Activated T-helper 1 cell treated with anti-CD3 and anti-CD28 coated beads, Interleukin-12 subunit alpha, Interleukin-12 subunit beta, Interleukin-2, Interleukin-4 antibody, amounts not matched to agents 30 ng/mL and 10 ng/mL and 1 ng/mL, durations not matched to agents 14 hours and 24 hours and 36 hours (primary cell): Measurements from ENCODE around the gene SYCE1. TPM values are rescaled to one million over a fixed set of nuclear protein-coding genes. Genes with fewer than 3 reads are reported as not detected.
A peak's percentile ranks its signal among the peaks of the same experiment; 100 is the strongest.
"Not testable (repeated sequence)": the region's sequence is repeated elsewhere in the genome, so short reads cannot be mapped to it uniquely, and the experiment has no call there.

Source experiments
- DNase-seq: peaks from one replicate; pipeline ENCODE4 v3.0.0; 2021; ENCODE audit warnings: low spot score
- H3K27ac Mint-ChIP-seq: one replicate; pipeline ENCODE4 v1.8.0; 2021; ENCODE audit warnings: mild to moderate bottlenecking, mixed read lengths
- H3K27me3 Mint-ChIP-seq: one replicate; pipeline ENCODE4 v1.8.0; 2022; ENCODE audit warnings: mild to moderate bottlenecking, moderate library complexity, mixed read lengths; ENCODE audit not compliant: insufficient read depth
- H3K36me3 Mint-ChIP-seq: one replicate; pipeline ENCODE4 v1.8.0; 2021; ENCODE audit warnings: low read depth, mixed read lengths
- H3K4me1 Mint-ChIP-seq: one replicate; pipeline ENCODE4 v1.8.0; 2021; ENCODE audit warnings: low read depth, mixed read lengths
- H3K4me3 Mint-ChIP-seq: one replicate; pipeline ENCODE4 v1.8.0; 2021; ENCODE audit warnings: mild to moderate bottlenecking, moderate library complexity, mixed read lengths
- H3K9me3 Mint-ChIP-seq: one replicate; pipeline ENCODE4 v1.8.0; 2021; ENCODE audit warnings: mixed read lengths
- intact Hi-C: fragments of 100-400 bp; cut with micrococcal nuclease; formaldehyde crosslinking; loops from one replicate; pipeline ENCODE4 v1.15.1; 2024
- total RNA-seq: library from RNA; stranded (reverse); gene quantifications from 2 replicates; pipeline ENCODE4 v1.2.3, GENCODE V29; 2022

The SYCE1 gene
- total RNA-seq, 1 donor from 2014 or later: 0.34 TPM

GRCh38 chr10:133541441-133541975 is 23.9 kb downstream of the SYCE1 start:
- H3K36me3 Mint-ChIP-seq, DNase-seq, H3K4me1 Mint-ChIP-seq, H3K9me3 Mint-ChIP-seq, intact Hi-C loops, H3K4me3 Mint-ChIP-seq, H3K27ac Mint-ChIP-seq: not testable (repeated sequence)
- peaks cover 11% of the 10 kb centered on the region for H3K27me3 Mint-ChIP-seq

GRCh38 chr10:133537546-133538545 is 27.5 kb downstream of the SYCE1 start:
- no peaks in the 10 kb centered on the region for H3K36me3 Mint-ChIP-seq
- no peaks in the 10 kb centered on the region for H3K9me3 Mint-ChIP-seq
- intact Hi-C loops: no loop called here
- H3K4me1 Mint-ChIP-seq: no peaks in the 10 kb centered on the region
- H3K27me3 Mint-ChIP-seq: peaks cover 4% of the 10 kb centered on the region
- DNase-seq: no peak
- no peak overlapping the region for H3K27ac Mint-ChIP-seq
- H3K4me3 Mint-ChIP-seq: no peak overlapping the region

- intact Hi-C loops: no loop called here
- Mint-ChIP-seq H3K9me3 (no peaks in the 10 kb centered on the region), H3K27ac (no peak overlapping the region), H3K36me3 (no peaks in the 10 kb centered on the region), H3K4me1 (no peaks in the 10 kb centered on the region), H3K27me3 (peaks cover 10% of the 10 kb centered on the region), H3K4me3 (no peak overlapping the region)
- DNase-seq: no peak
These were observed 29.2 kb downstream of the SYCE1 start for GRCh38 chr10:133536198-133536597.

GRCh38 chr10:133534417-133534816 is 31.0 kb downstream of the SYCE1 start:
- H3K9me3 Mint-ChIP-seq: no peaks in the 10 kb centered on the region
- intact Hi-C loops: no loop called here
- no peak overlapping the region for H3K27ac Mint-ChIP-seq
- H3K27me3 Mint-ChIP-seq: peaks cover 24% of the 10 kb centered on the region
- no peak overlapping the region for H3K4me3 Mint-ChIP-seq
- no peak for DNase-seq
- peaks cover 4% of the 10 kb centered on the region for H3K4me1 Mint-ChIP-seq
- no peaks in the 10 kb centered on the region for H3K36me3 Mint-ChIP-seq

GRCh38 chr10:133532871-133533270 is 32.5 kb downstream of the SYCE1 start:
- Mint-ChIP-seq H3K4me3 (no peak overlapping the region), H3K27ac (no peak overlapping the region), H3K9me3 (no peaks in the 10 kb centered on the region), H3K36me3 (no peaks in the 10 kb centered on the region), H3K4me1 (peaks cover 4% of the 10 kb centered on the region), H3K27me3 (peaks cover 32% of the 10 kb centered on the region)
- DNase-seq: no peak
- intact Hi-C loops: no loop called here

- no peak overlapping the region for H3K27ac Mint-ChIP-seq
- DNase-seq: no peak
- intact Hi-C loops: no loop called here
- peaks cover 49% of the 10 kb centered on the region for H3K27me3 Mint-ChIP-seq
- H3K36me3 Mint-ChIP-seq: no peaks in the 10 kb centered on the region
- H3K4me1 Mint-ChIP-seq: peaks cover 4% of the 10 kb centered on the region
- no peaks in the 10 kb centered on the region for H3K9me3 Mint-ChIP-seq
- no peak overlapping the region for H3K4me3 Mint-ChIP-seq
These were observed 34.9 kb downstream of the SYCE1 start for GRCh38 chr10:133530506-133530905.

- peaks cover 50% of the 10 kb centered on the region for H3K27me3 Mint-ChIP-seq
- no peaks in the 10 kb centered on the region for H3K36me3 Mint-ChIP-seq
- H3K4me3 Mint-ChIP-seq: no peak overlapping the region
- no peaks in the 10 kb centered on the region for H3K9me3 Mint-ChIP-seq
- no peak for DNase-seq
- intact Hi-C loops: no loop called here
- H3K27ac Mint-ChIP-seq: no peak overlapping the region
- peaks cover 4% of the 10 kb centered on the region for H3K4me1 Mint-ChIP-seq
These were observed 35.8 kb downstream of the SYCE1 start for GRCh38 chr10:133529576-133529946.

GRCh38 chr10:133528845-133529575 is 36.4 kb downstream of the SYCE1 start:
- intact Hi-C loops: no loop called here

GRCh38 chr10:133528296-133528844 is 37.0 kb downstream of the SYCE1 start:
- Mint-ChIP-seq H3K4me1 (peaks cover 4% of the 10 kb centered on the region), H3K27ac (no peak overlapping the region), H3K9me3 (no peaks in the 10 kb centered on the region), H3K4me3 (no peak overlapping the region), H3K27me3 (peaks cover 50% of the 10 kb centered on the region), H3K36me3 (no peaks in the 10 kb centered on the region)
- no peak for DNase-seq
- intact Hi-C loops: no loop called here

More at GRCh38 chr10:133528845-133529575, 36.4 kb downstream of the SYCE1 start:
- Mint-ChIP-seq H3K36me3 (no peaks in the 10 kb centered on the region), H3K27me3 (peaks cover 50% of the 10 kb centered on the region), H3K9me3 (no peaks in the 10 kb centered on the region), H3K27ac (no peak overlapping the region), H3K4me3 (peak overlapping the region; percentile 39), H3K4me1 (peaks cover 4% of the 10 kb centered on the region)
- no peak for DNase-seq

GRCh38 chr10:133527771-133528271 is 37.6 kb downstream of the SYCE1 start:
- Mint-ChIP-seq H3K27me3 (peaks cover 54% of the 10 kb centered on the region), H3K27ac (no peak overlapping the region), H3K4me1 (peaks cover 4% of the 10 kb centered on the region), H3K9me3 (no peaks in the 10 kb centered on the region), H3K4me3 (no peak overlapping the region), H3K36me3 (no peaks in the 10 kb centered on the region)
- intact Hi-C loops: no loop called here
- no peak for DNase-seq

- Mint-ChIP-seq H3K4me1 (peaks cover 4% of the 10 kb centered on the region), H3K4me3 (no peak within 1 kb of the TSS), H3K27me3 (peaks cover 58% of the 10 kb centered on the region), H3K9me3 (no peaks in the 10 kb centered on the region), H3K27ac (no peak within 1 kb of the TSS), H3K36me3 (no peaks in the 10 kb centered on the region)
- no peak for DNase-seq
- intact Hi-C loops: no loop called here
These were observed 38.3 kb downstream of the SYCE1 start, which contains the start of gene CYP2E1 for GRCh38 chr10:133526957-133527588. Gene CYP2E1 (plus strand): TSS chr10:133527363. CDS start chr10:133527396, 33 bp downstream.

- no peak overlapping the region for H3K4me3 Mint-ChIP-seq
- intact Hi-C loops: no loop called here
- H3K9me3 Mint-ChIP-seq: no peaks in the 10 kb centered on the region
- no peak for DNase-seq
- peaks cover 56% of the 10 kb centered on the region for H3K27me3 Mint-ChIP-seq
- H3K4me1 Mint-ChIP-seq: peaks cover 9% of the 10 kb centered on the region
- no peak overlapping the region for H3K27ac Mint-ChIP-seq
- no peaks in the 10 kb centered on the region for H3K36me3 Mint-ChIP-seq
These were observed 39.9 kb downstream of the SYCE1 start for GRCh38 chr10:133525444-133525843.
